Stimulated activated naive CD8-positive, alpha-beta T cell treated with anti-CD3 and anti-CD28 coated beads, Interleukin-15, amount 100 ng/mL, for 72 hours (primary cell): ENCODE results near the gene ACER3.

Source experiments
- ATAC-seq: fragments of 150-1000 bp; cut with Tn5 transposase; 2 replicates; pipeline ENCODE4 v1.10.0; 2021; ENCODE audit warnings: mild to moderate bottlenecking, moderate library complexity
- DNase-seq, 2 donors: peaks; one replicate each; pipeline ENCODE4 v3.0.0; 2021 to 2022
- H3K27ac Mint-ChIP-seq, 2 donors: one replicate each; pipeline ENCODE4 v1.8.0; 2022; ENCODE audit warnings: mild to moderate bottlenecking in 2 of 2, mixed read lengths in 2 of 2, moderate library complexity in 2 of 2
- H3K27me3 Mint-ChIP-seq: one replicate; pipeline ENCODE4 v1.8.0; 2022; ENCODE audit warnings: mixed read lengths
- H3K4me1 Mint-ChIP-seq: one replicate; pipeline ENCODE4 v1.8.0; 2022; ENCODE audit warnings: mild to moderate bottlenecking, mixed read lengths
- H3K4me3 Mint-ChIP-seq, 2 donors: one replicate each; pipeline ENCODE4 v1.8.0; 2022; ENCODE audit warnings: mild to moderate bottlenecking in 2 of 2, mixed read lengths in 2 of 2, moderate library complexity in 1 of 2
- H3K9me3 Mint-ChIP-seq, 2 donors: one replicate each; pipeline ENCODE4 v1.8.0; 2022; ENCODE audit warnings: mixed read lengths in 2 of 2

ACER3 gene

GRCh38 chr11:76831686-76832310 lies 28.9 kb upstream of the ACER3 start:
- no peaks in the 10 kb centered on the region for H3K4me1 Mint-ChIP-seq
- DNase-seq: no peak
- H3K27ac Mint-ChIP-seq: no peak overlapping the region
- H3K27me3 Mint-ChIP-seq: peaks cover 35% of the 10 kb centered on the region
- no peak overlapping the region for H3K4me3 Mint-ChIP-seq
- H3K9me3 Mint-ChIP-seq: no peaks in the 10 kb centered on the region
- no peak for ATAC-seq

- DNase-seq (no peak), ATAC-seq (no peak)
- H3K27me3 Mint-ChIP-seq: peaks cover 35% of the 10 kb centered on the region
- no peak overlapping the region for H3K4me3 Mint-ChIP-seq
- H3K27ac Mint-ChIP-seq: no peak overlapping the region
- no peaks in the 10 kb centered on the region for H3K4me1 Mint-ChIP-seq
- H3K9me3 Mint-ChIP-seq: no peaks in the 10 kb centered on the region
These were observed 28.4 kb upstream of the ACER3 start for GRCh38 chr11:76832361-76832760.

GRCh38 chr11:76834151-76834550 lies 26.6 kb upstream of the ACER3 start:
- H3K27ac Mint-ChIP-seq: no peak overlapping the region
- peaks cover 39% of the 10 kb centered on the region for H3K27me3 Mint-ChIP-seq
- no peak overlapping the region for H3K4me3 Mint-ChIP-seq
- ATAC-seq (no peak), DNase-seq (no peak)
- H3K4me1 Mint-ChIP-seq: no peaks in the 10 kb centered on the region
- no peaks in the 10 kb centered on the region for H3K9me3 Mint-ChIP-seq

GRCh38 chr11:76835036-76835435 lies 25.7 kb upstream of the ACER3 start:
- H3K9me3 Mint-ChIP-seq: no peaks in the 10 kb centered on the region
- H3K27me3 Mint-ChIP-seq: peaks cover 39% of the 10 kb centered on the region
- no peak overlapping the region for H3K27ac Mint-ChIP-seq
- H3K4me1 Mint-ChIP-seq: no peaks in the 10 kb centered on the region
- DNase-seq (no peak), ATAC-seq (no peak)
- H3K4me3 Mint-ChIP-seq: no peak overlapping the region

GRCh38 chr11:76835928-76836612 lies 24.6 kb upstream of the ACER3 start:
- DNase-seq: no peak
- ATAC-seq: no peak

GRCh38 chr11:76836613-76837291 lies 24.0 kb upstream of the ACER3 start:
- Mint-ChIP-seq H3K27me3 (peaks cover 39% of the 10 kb centered on the region), H3K4me3 (no peak overlapping the region), H3K4me1 (no peaks in the 10 kb centered on the region), H3K9me3 (no peaks in the 10 kb centered on the region), H3K27ac (no peak overlapping the region)
- DNase-seq (no peak), ATAC-seq (no peak)

More at GRCh38 chr11:76835928-76836612, 24.6 kb upstream of the ACER3 start:
- H3K9me3 Mint-ChIP-seq: no peaks in the 10 kb centered on the region
- H3K4me3 Mint-ChIP-seq: no peak overlapping the region
- no peaks in the 10 kb centered on the region for H3K4me1 Mint-ChIP-seq
- H3K27ac Mint-ChIP-seq: no peak overlapping the region
- peaks cover 36% of the 10 kb centered on the region for H3K27me3 Mint-ChIP-seq

GRCh38 chr11:76837696-76838677 lies 22.7 kb upstream of the ACER3 start:
- Mint-ChIP-seq H3K27me3 (peaks cover 43% of the 10 kb centered on the region), H3K4me1 (no peaks in the 10 kb centered on the region), H3K9me3 (no peaks in the 10 kb centered on the region), H3K27ac (no peak overlapping the region), H3K4me3 (no peak overlapping the region)
- no peak for ATAC-seq
- no peak for DNase-seq

- Mint-ChIP-seq H3K27ac (no peak overlapping the region), H3K9me3 (no peaks in the 10 kb centered on the region), H3K27me3 (peaks cover 39% of the 10 kb centered on the region), H3K4me1 (no peaks in the 10 kb centered on the region), H3K4me3 (no peak overlapping the region)
- DNase-seq (no peak), ATAC-seq (no peak)
These were observed 22.0 kb upstream of the ACER3 start for GRCh38 chr11:76838678-76839068.

- H3K27me3 Mint-ChIP-seq: peaks cover 41% of the 10 kb centered on the region
- DNase-seq (no peak), ATAC-seq (no peak)
- H3K9me3 Mint-ChIP-seq: no peaks in the 10 kb centered on the region
- H3K27ac Mint-ChIP-seq: no peak overlapping the region
- H3K4me1 Mint-ChIP-seq: no peaks in the 10 kb centered on the region
- H3K4me3 Mint-ChIP-seq: no peak overlapping the region
These were observed 21.4 kb upstream of the ACER3 start for GRCh38 chr11:76839311-76839710.

- DNase-seq: no peak
- ATAC-seq: no peak
These were observed 18.7 kb upstream of the ACER3 start for GRCh38 chr11:76841923-76842452.

GRCh38 chr11:76843907-76844306 lies 16.8 kb upstream of the ACER3 start:
- no peak for DNase-seq
- H3K9me3 Mint-ChIP-seq: no peaks in the 10 kb centered on the region
- ATAC-seq: no peak
- no peak overlapping the region for H3K27ac Mint-ChIP-seq
- H3K4me3 Mint-ChIP-seq: no peak overlapping the region
- peaks cover 46% of the 10 kb centered on the region for H3K27me3 Mint-ChIP-seq
- H3K4me1 Mint-ChIP-seq: no peaks in the 10 kb centered on the region

More at GRCh38 chr11:76841923-76842452, 18.7 kb upstream of the ACER3 start:
- H3K9me3 Mint-ChIP-seq: no peaks in the 10 kb centered on the region
- H3K4me3 Mint-ChIP-seq: no peak overlapping the region
- no peak overlapping the region for H3K27ac Mint-ChIP-seq
- no peaks in the 10 kb centered on the region for H3K4me1 Mint-ChIP-seq
- peaks cover 44% of the 10 kb centered on the region for H3K27me3 Mint-ChIP-seq

- H3K27ac Mint-ChIP-seq: no peak overlapping the region
These were observed 16.2 kb upstream of the ACER3 start for GRCh38 chr11:76844511-76844910.

GRCh38 chr11:76845069-76845468 lies 15.6 kb upstream of the ACER3 start:
- H3K27me3 Mint-ChIP-seq: peaks cover 34% of the 10 kb centered on the region
- H3K27ac Mint-ChIP-seq: no peak overlapping the region
- no peak for ATAC-seq

More at GRCh38 chr11:76844511-76844910, 16.2 kb upstream of the ACER3 start:
- H3K27me3 Mint-ChIP-seq: peaks cover 40% of the 10 kb centered on the region
- H3K4me3 Mint-ChIP-seq: no peak overlapping the region
- no peaks in the 10 kb centered on the region for H3K9me3 Mint-ChIP-seq
- no peak for DNase-seq
- H3K4me1 Mint-ChIP-seq: no peaks in the 10 kb centered on the region
- no peak for ATAC-seq

GRCh38 chr11:76846441-76846840 lies 14.3 kb upstream of the ACER3 start:
- H3K27me3 Mint-ChIP-seq: peaks cover 26% of the 10 kb centered on the region
- no peak overlapping the region for H3K4me3 Mint-ChIP-seq
- DNase-seq (no peak), ATAC-seq (no peak)
- no peaks in the 10 kb centered on the region for H3K9me3 Mint-ChIP-seq
- H3K4me1 Mint-ChIP-seq: no peaks in the 10 kb centered on the region
- no peak overlapping the region for H3K27ac Mint-ChIP-seq

More at GRCh38 chr11:76845069-76845468, 15.6 kb upstream of the ACER3 start:
- no peak overlapping the region for H3K4me3 Mint-ChIP-seq
- no peaks in the 10 kb centered on the region for H3K4me1 Mint-ChIP-seq
- no peaks in the 10 kb centered on the region for H3K9me3 Mint-ChIP-seq
- no peak for DNase-seq

GRCh38 chr11:76849376-76849775 lies 11.3 kb upstream of the ACER3 start:
- no peak overlapping the region for H3K4me3 Mint-ChIP-seq
- ATAC-seq (no peak), DNase-seq (no peak)
- no peak overlapping the region for H3K27ac Mint-ChIP-seq
- H3K9me3 Mint-ChIP-seq: no peaks in the 10 kb centered on the region
- H3K27me3 Mint-ChIP-seq: peaks cover 10% of the 10 kb centered on the region
- H3K4me1 Mint-ChIP-seq: no peaks in the 10 kb centered on the region
